OCI-LY3 (cell line): Measurements from ENCODE around the gene SPATC1L.

Experiments
- CTCF ChIP-seq: fragments of 200-600, 300-600 bp; sonication (generic); IDR thresholded peaks from 2 replicates; pipeline ENCODE4 v1.5.1; 2014; ENCODE audit warnings: antibody characterized with exemption, low read length, low read depth
- EZH2phosphoT487 ChIP-seq: fragments of 200-600 bp; shearing (Covaris generic); IDR thresholded peaks from 2 replicates; pipeline ENCODE4 v1.6.1; 2018; ENCODE audit warnings: antibody characterized with exemption, mixed run types, low read depth

DNA sequence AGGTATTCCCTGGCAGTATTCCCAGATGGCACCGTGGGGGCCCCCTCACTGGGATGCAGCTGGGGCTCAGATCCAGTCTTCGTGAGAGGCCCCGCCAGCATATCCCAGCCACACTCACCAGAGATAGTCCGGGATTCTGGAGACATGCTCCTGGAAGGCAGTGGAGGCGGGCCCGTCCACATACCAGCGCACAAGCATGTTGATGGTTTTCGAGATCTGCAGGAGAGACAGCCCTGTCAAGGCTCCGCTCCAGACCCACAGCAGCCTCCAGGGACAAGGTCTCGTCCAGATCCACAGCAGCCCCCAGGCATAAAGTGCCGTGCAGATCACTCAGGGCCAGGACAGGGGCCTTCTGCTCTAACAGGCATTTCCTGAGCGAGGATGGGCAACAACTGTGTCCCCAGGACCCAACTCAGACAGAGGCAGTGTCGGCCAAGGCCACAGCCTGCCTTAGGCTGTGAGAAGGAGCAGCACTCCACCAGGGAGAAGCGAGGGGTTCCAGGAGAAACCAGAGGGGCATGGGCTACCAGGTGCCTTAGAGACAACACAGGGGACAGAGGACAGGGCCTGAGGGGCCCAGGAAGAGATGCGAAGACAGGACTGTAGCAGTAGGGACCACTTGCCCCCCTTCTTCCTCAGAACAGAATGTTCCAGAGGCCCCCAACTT is 29.5 kb upstream of the SPATC1L start:
- TF ChIP-seq CTCF (no peak), EZH2phosphoT487 (no peak)
